ENCODE measurements around the gene LMX1B.
"Not testable (repeated sequence)": the region's sequence is repeated elsewhere in the genome, so short reads cannot be mapped to it uniquely, and the experiment has no call there.

Gene LMX1B

DNA sequence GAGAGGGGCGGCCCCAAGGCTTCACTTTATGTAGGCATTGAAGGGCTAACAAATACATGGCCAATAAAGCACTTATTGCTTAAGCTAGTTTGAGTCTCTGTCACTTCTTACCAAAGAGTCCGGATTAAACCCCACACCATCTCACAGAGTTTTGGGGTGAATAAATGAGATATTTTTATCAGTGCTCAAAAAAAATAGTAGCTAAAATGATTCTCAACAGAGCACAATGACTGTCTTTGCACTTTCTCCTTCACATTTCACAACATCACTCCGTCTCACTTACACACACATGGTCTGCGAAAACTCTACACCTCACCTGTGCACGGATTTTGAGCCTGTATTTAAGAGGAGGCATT is 92.9 kb downstream of the LMX1B start:
- no peak overlapping the region for H3K27ac ChIP-seq
- TF ChIP-seq, protein P1, sequence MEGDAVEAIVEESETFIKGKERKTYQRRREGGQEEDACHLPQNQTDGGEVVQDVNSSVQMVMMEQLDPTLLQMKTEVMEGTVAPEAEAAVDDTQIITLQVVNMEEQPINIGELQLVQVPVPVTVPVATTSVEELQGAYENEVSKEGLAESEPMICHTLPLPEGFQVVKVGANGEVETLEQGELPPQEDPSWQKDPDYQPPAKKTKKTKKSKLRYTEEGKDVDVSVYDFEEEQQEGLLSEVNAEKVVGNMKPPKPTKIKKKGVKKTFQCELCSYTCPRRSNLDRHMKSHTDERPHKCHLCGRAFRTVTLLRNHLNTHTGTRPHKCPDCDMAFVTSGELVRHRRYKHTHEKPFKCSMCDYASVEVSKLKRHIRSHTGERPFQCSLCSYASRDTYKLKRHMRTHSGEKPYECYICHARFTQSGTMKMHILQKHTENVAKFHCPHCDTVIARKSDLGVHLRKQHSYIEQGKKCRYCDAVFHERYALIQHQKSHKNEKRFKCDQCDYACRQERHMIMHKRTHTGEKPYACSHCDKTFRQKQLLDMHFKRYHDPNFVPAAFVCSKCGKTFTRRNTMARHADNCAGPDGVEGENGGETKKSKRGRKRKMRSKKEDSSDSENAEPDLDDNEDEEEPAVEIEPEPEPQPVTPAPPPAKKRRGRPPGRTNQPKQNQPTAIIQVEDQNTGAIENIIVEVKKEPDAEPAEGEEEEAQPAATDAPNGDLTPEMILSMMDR (conservative IDR thresholded peaks at IDR 0.05; ENCODE audit: low read depth, low read length): no peak; the same call in 1 of the 2 replicates
- no peak overlapping the region for H3K4me2 ChIP-seq
- no peaks in the 10 kb centered on the region for H3K79me2 ChIP-seq (ENCODE audit: insufficient read depth, low read depth)
- H3K9ac ChIP-seq: no peak overlapping the region
- no peaks in the 10 kb centered on the region for H3K36me3 ChIP-seq (ENCODE audit: insufficient read depth)
- H3K27me3 ChIP-seq (ENCODE audit: insufficient read depth, low read depth): peaks cover 27% of the 10 kb centered on the region; the same call in 1 of the 2 replicates
- H3K4me3 ChIP-seq (IDR thresholded peaks at IDR 0.05; ENCODE audit: insufficient read depth, low read depth, low read length): no peak overlapping the region
- H4K20me1 ChIP-seq (ENCODE audit: insufficient read depth): no peaks in the 10 kb centered on the region
- no peak overlapping the region for H2AFZ ChIP-seq (ENCODE audit: low read depth)
- peaks cover 10% of the 10 kb centered on the region for H3K4me1 ChIP-seq (ENCODE audit: low read depth, poor library complexity, severe bottlenecking)

DNA sequence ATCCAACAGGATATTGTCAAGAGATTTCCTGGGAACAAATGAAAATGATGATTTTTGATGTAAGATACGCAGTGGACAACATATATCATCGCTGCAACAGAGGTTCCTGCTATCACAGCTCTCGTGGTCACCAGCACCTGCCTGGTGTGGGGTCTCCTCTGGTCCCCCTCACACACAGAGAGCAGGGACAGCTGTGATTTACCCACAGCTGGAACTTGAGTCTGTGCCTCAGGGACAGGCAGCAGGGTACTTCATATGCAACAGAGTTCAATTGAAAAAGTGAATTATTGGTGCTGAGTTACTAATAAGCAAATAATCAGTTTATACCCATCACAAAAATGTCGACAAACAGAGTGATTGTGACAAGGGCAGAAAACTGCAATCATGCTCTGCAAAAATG is 93.4 kb downstream of the LMX1B start:
- no peaks in the 10 kb centered on the region for H3K79me2 ChIP-seq (ENCODE audit: insufficient read depth, low read depth)
- no peak overlapping the region for H3K4me2 ChIP-seq

DNA sequence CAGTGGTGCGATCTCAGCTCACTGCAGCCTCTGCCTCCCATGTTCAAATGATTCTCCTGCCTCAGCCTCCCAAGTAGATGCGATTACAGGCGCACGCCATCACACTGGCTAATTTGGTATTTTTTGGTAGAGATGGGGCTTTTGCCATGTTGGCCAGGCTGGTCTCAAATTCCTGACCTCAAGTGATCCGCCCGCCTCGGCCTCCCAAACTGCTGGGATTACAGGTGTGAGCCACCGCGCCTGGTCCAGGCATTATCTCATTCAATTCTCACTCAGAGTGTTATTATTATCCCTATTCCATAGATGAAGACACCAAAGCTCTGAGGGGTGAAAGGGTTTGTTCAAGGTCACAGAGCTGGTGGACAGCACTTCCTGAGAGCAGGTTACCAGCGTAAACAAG is 94.0 kb downstream of the LMX1B start:
- not testable (repeated sequence) for H3K27ac ChIP-seq; H3K9ac ChIP-seq; H3K79me2 ChIP-seq (ENCODE audit: insufficient read depth, low read depth); H4K20me1 ChIP-seq (ENCODE audit: insufficient read depth); H2AFZ ChIP-seq (ENCODE audit: low read depth); H3K36me3 ChIP-seq (ENCODE audit: insufficient read depth); H3K4me2 ChIP-seq; H3K4me3 ChIP-seq (IDR thresholded peaks at IDR 0.05; ENCODE audit: insufficient read depth, low read depth, low read length)
- Histone ChIP-seq H3K27me3 (ENCODE audit: insufficient read depth, low read depth) (peaks cover 21% of the 10 kb centered on the region; the same call in 1 of the 2 replicates), H3K4me1 (ENCODE audit: low read depth, poor library complexity, severe bottlenecking) (peaks cover 10% of the 10 kb centered on the region)

More for the DNA sequence above, 93.4 kb downstream of the LMX1B start:
- H3K27ac ChIP-seq: no peak overlapping the region
- no peaks in the 10 kb centered on the region for H4K20me1 ChIP-seq (ENCODE audit: insufficient read depth)
- H3K4me3 ChIP-seq (IDR thresholded peaks at IDR 0.05; ENCODE audit: insufficient read depth, low read depth, low read length): no peak overlapping the region
- H3K9ac ChIP-seq: no peak overlapping the region
- TF ChIP-seq, protein P1 (conservative IDR thresholded peaks at IDR 0.05; ENCODE audit: low read depth, low read length): no peak
- no peaks in the 10 kb centered on the region for H3K36me3 ChIP-seq (ENCODE audit: insufficient read depth)
- peaks cover 10% of the 10 kb centered on the region for H3K4me1 ChIP-seq (ENCODE audit: low read depth, poor library complexity, severe bottlenecking)
- peaks cover 23% of the 10 kb centered on the region; the same call in 1 of the 2 replicates for H3K27me3 ChIP-seq (ENCODE audit: insufficient read depth, low read depth)
- H2AFZ ChIP-seq (ENCODE audit: low read depth): no peak overlapping the region

DNA sequence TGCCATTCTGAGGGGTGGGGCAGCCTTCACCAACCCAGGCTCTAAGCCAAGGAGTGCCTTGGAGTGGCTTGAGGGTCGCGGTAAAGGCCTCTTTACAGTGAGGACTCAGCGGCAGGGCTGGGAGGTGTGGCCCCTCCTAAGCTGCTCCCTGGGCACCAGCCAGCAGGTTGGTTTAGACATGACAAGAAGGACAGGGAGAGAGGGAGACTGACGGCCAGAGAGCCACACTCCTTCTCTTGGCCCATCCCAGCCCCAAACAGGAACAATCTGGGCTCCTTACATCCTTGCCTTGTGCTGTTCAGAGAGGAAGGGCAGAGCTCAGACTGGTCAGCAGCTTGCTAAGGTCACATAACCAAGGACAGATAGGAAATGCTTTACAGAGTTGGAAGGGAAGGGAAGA is 94.5 kb downstream of the LMX1B start:
- H2AFZ ChIP-seq (ENCODE audit: low read depth): no peak overlapping the region
- TF ChIP-seq, protein P1 (conservative IDR thresholded peaks at IDR 0.05; ENCODE audit: low read depth, low read length): no peak
- H3K27me3 ChIP-seq (ENCODE audit: insufficient read depth, low read depth): peaks cover 19% of the 10 kb centered on the region; the same call in 1 of the 2 replicates
- H3K27ac ChIP-seq: no peak overlapping the region
- H3K4me1 ChIP-seq (ENCODE audit: low read depth, poor library complexity, severe bottlenecking): peaks cover 10% of the 10 kb centered on the region
- no peaks in the 10 kb centered on the region for H3K36me3 ChIP-seq (ENCODE audit: insufficient read depth)
- H3K9ac ChIP-seq: no peak overlapping the region
- H3K79me2 ChIP-seq (ENCODE audit: insufficient read depth, low read depth): no peaks in the 10 kb centered on the region
- H3K4me3 ChIP-seq (IDR thresholded peaks at IDR 0.05; ENCODE audit: insufficient read depth, low read depth, low read length): no peak overlapping the region
- H4K20me1 ChIP-seq (ENCODE audit: insufficient read depth): no peaks in the 10 kb centered on the region
- H3K4me2 ChIP-seq: no peak overlapping the region

DNA sequence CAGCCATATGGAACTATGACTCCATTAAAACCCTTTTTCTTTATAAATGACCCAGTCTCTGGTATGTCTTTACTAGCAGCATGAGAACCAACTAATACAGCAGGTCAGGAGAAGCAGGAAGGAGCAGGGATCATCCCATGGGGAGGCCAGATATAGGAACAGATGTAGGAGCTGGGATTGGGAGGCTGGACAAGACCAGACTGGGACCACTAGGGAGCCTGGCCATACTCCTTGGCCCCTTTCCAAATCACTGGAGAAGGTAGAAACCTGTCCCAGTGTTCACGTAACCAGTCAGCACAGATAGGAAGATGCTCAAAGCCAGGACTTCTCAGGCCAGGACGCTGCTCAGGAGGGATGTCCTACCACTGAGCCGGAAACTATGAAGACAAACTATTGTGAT is 95.5 kb downstream of the LMX1B start:
- TF ChIP-seq, protein P1 (conservative IDR thresholded peaks at IDR 0.05; ENCODE audit: low read depth, low read length): no peak
- Histone ChIP-seq H3K27ac (no peak overlapping the region), H3K27me3 (ENCODE audit: insufficient read depth, low read depth) (peaks cover 9% of the 10 kb centered on the region; the same call in 1 of the 2 replicates), H3K4me3 (IDR thresholded peaks at IDR 0.05; ENCODE audit: insufficient read depth, low read depth, low read length) (no peak overlapping the region), H3K4me1 (ENCODE audit: low read depth, poor library complexity, severe bottlenecking) (peaks cover 10% of the 10 kb centered on the region), H3K4me2 (no peak overlapping the region), H3K36me3 (ENCODE audit: insufficient read depth) (no peaks in the 10 kb centered on the region), H4K20me1 (ENCODE audit: insufficient read depth) (no peaks in the 10 kb centered on the region), H2AFZ (ENCODE audit: low read depth) (no peak overlapping the region), H3K79me2 (ENCODE audit: insufficient read depth, low read depth) (no peaks in the 10 kb centered on the region), H3K9ac (no peak overlapping the region)
